ENCODE results near the gene TSSK2. TPM values are rescaled to one million over a fixed set of nuclear protein-coding genes. Genes with fewer than 3 reads are reported as not detected.

Gene TSSK2
- total and polyA plus RNA-seq, 2 donors (not counting 3 experiments of a cell fraction or from before 2014, with no cell fraction given), result not detected

GRCh38 chr22:19180740-19181410, 49.8 kb downstream of the TSSK2 start:
- H4K20me1 ChIP-seq (replicated peaks; ENCODE audit: control insufficient read depth, extremely low read depth, insufficient read depth, low read length), result no peaks in the 10 kb centered on the region
- H3K9me1 ChIP-seq (replicated peaks; ENCODE audit: control insufficient read depth, extremely low read depth, insufficient read depth, low read length), result no peaks in the 10 kb centered on the region
- POLR2A ChIA-PET, result no interaction called here
- dilution Hi-C loops (cut with MboI; ENCODE audit: extremely low pct_ligation_motif_present, low sequenced_read_pairs), result no loop called here
- TF ChIP-seq JUN (IDR thresholded peaks at IDR 0.05; ENCODE audit: borderline replicate concordance, insufficient read depth, insufficient read length, low read depth) (no peak), POLR2AphosphoS5 (IDR thresholded peaks at IDR 0.05; ENCODE audit: insufficient read depth, low read depth, low read length) (no peak), FOS (IDR thresholded peaks at IDR 0.05; ENCODE audit: borderline replicate concordance, insufficient read depth, low read length) (no peak), CTCF (IDR thresholded peaks at IDR 0.05; ENCODE audit: extremely low read depth in 1 of 2, insufficient read depth in 1 of 2, low read depth in 1 of 2, low read length in 2 of 2) (no peak), GATA2 (IDR thresholded peaks at IDR 0.05; ENCODE audit: insufficient read depth, insufficient read length, low read depth, low read length) (no peak), MYC (IDR thresholded peaks at IDR 0.05; ENCODE audit: low read depth, low read length) (no peak), EZH2 (IDR thresholded peaks at IDR 0.05; ENCODE audit: borderline replicate concordance, low read depth, low read length, severe bottlenecking) (no peak), POLR2A (IDR thresholded peaks at IDR 0.05; ENCODE audit: low read depth, low read length) (no peak)
- TF ChIP-seq, protein P1, sequence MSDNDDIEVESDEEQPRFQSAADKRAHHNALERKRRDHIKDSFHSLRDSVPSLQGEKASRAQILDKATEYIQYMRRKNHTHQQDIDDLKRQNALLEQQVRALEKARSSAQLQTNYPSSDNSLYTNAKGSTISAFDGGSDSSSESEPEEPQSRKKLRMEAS (IDR thresholded peaks at IDR 0.05; ENCODE audit: insufficient read depth, insufficient read length), result no peak
- no peak overlapping the region for H3K9ac ChIP-seq (replicated peaks; ENCODE audit: extremely low read depth, insufficient read depth, low read length)
- H3K79me2 ChIP-seq (ENCODE audit: control insufficient read depth, insufficient read depth, low read length), result peaks cover 11% of the 10 kb centered on the region
- H3K27ac ChIP-seq (ENCODE audit: insufficient read depth, low read depth, low read length), result no peak overlapping the region
- peaks cover 0 to 2% of the 10 kb centered on the region in 2 experiments for H3K36me3 ChIP-seq (ENCODE audit: control insufficient read depth in 2 of 2, extremely low read depth in 1 of 2, insufficient read depth in 2 of 2, low read length in 2 of 2)
- CTCF ChIA-PET, result interaction anchor here (0.6 to 3.5 kb wide), 2 partner anchors 119 to 449 kb away, joined by 4 to 25 read pairs; no protein-coding TSS in a partner anchor
- H3K4me1 ChIP-seq (ENCODE audit: control insufficient read depth, extremely low read depth, insufficient read depth, low read length), result peaks cover 7% of the 10 kb centered on the region
- no peaks in the 10 kb centered on the region for H3K9me3 ChIP-seq (replicated peaks; ENCODE audit: control insufficient read depth, insufficient read depth, low read length)
- BruUV-seq (replicated peaks), result no TSS peak
- intact Hi-C loops (cut with micrococcal nuclease), result no loop called here
- H3K27me3 ChIP-seq (ENCODE audit: control insufficient read depth in 2 of 2, insufficient read depth in 2 of 2, low read length in 2 of 2), result no peaks in the 10 kb centered on the region
- H2AFZ ChIP-seq (ENCODE audit: low read depth, low read length), result no peak overlapping the region
- H3K4me2 ChIP-seq (ENCODE audit: insufficient read depth, low read length), result no peak overlapping the region
- DNase-seq (ENCODE audit: low read depth, low spot score), result no peak
- no peak for FAIRE-seq
- H3K4me3 ChIP-seq (replicated peaks in 1 of 3; ENCODE audit: insufficient read depth in 1 of 3, low read depth in 1 of 3, low read length in 3 of 3), result no peak overlapping the region
